ENCODE results near the gene MRAP. TPM values are rescaled to one million over a fixed set of nuclear protein-coding genes. Genes with fewer than 3 reads are reported as not detected.

MRAP gene
- total RNA-seq, 1 donor from 2014 or later = not detected

- Mint-ChIP-seq H3K27me3 (ENCODE audit: low read depth) (no peaks in the 10 kb centered on the region), H3K4me3 (ENCODE audit: low read depth) (no peak overlapping the region)
Measured at GRCh38 chr21:32316361-32317215, 17.9 kb downstream of the MRAP start.

GRCh38 chr21:32317726-32318125 is 19.1 kb downstream of the MRAP start:
- no peak for DNase-seq (ENCODE audit: low spot score)
- Mint-ChIP-seq H3K4me3 (ENCODE audit: low read depth) (no peak overlapping the region), H3K36me3 (ENCODE audit: low read depth) (peaks cover 65% of the 10 kb centered on the region), H3K27me3 (ENCODE audit: low read depth) (no peaks in the 10 kb centered on the region), H3K27ac (no peak overlapping the region), H3K9me3 (no peaks in the 10 kb centered on the region), H3K4me1 (ENCODE audit: low read depth) (no peaks in the 10 kb centered on the region)
- intact Hi-C loops (cut with micrococcal nuclease) = no loop called here

More at GRCh38 chr21:32316361-32317215, 17.9 kb downstream of the MRAP start:
- no peak for DNase-seq (ENCODE audit: low spot score)
- intact Hi-C loops (cut with micrococcal nuclease) = no loop called here
- no peaks in the 10 kb centered on the region for H3K9me3 Mint-ChIP-seq
- H3K36me3 Mint-ChIP-seq (ENCODE audit: low read depth) = peaks cover 66% of the 10 kb centered on the region
- H3K27ac Mint-ChIP-seq = no peak overlapping the region
- H3K4me1 Mint-ChIP-seq (ENCODE audit: low read depth) = no peaks in the 10 kb centered on the region

- no peaks in the 10 kb centered on the region for H3K9me3 Mint-ChIP-seq
- DNase-seq (ENCODE audit: low spot score) = no peak
- H3K27me3 Mint-ChIP-seq (ENCODE audit: low read depth) = no peaks in the 10 kb centered on the region
- H3K36me3 Mint-ChIP-seq (ENCODE audit: low read depth) = peaks cover 67% of the 10 kb centered on the region
- H3K4me3 Mint-ChIP-seq (ENCODE audit: low read depth) = no peak overlapping the region
- H3K27ac Mint-ChIP-seq = no peak overlapping the region
- no peaks in the 10 kb centered on the region for H3K4me1 Mint-ChIP-seq (ENCODE audit: low read depth)
- intact Hi-C loops (cut with micrococcal nuclease) = no loop called here
Measured at GRCh38 chr21:32319012-32319411, 20.4 kb downstream of the MRAP start.

GRCh38 chr21:32320059-32320458 is 21.4 kb downstream of the MRAP start:
- no peak overlapping the region for H3K27ac Mint-ChIP-seq
- peaks cover 71% of the 10 kb centered on the region for H3K36me3 Mint-ChIP-seq (ENCODE audit: low read depth)
- no peaks in the 10 kb centered on the region for H3K9me3 Mint-ChIP-seq
- H3K27me3 Mint-ChIP-seq (ENCODE audit: low read depth) = no peaks in the 10 kb centered on the region
- H3K4me1 Mint-ChIP-seq (ENCODE audit: low read depth) = no peaks in the 10 kb centered on the region
- intact Hi-C loops (cut with micrococcal nuclease) = no loop called here
- no peak overlapping the region for H3K4me3 Mint-ChIP-seq (ENCODE audit: low read depth)
- DNase-seq (ENCODE audit: low spot score) = no peak

- peaks cover 75% of the 10 kb centered on the region for H3K36me3 Mint-ChIP-seq (ENCODE audit: low read depth)
- no peak for DNase-seq (ENCODE audit: low spot score)
- H3K27me3 Mint-ChIP-seq (ENCODE audit: low read depth) = no peaks in the 10 kb centered on the region
- no peak overlapping the region for H3K4me3 Mint-ChIP-seq (ENCODE audit: low read depth)
- no peaks in the 10 kb centered on the region for H3K4me1 Mint-ChIP-seq (ENCODE audit: low read depth)
- H3K9me3 Mint-ChIP-seq = no peaks in the 10 kb centered on the region
- intact Hi-C loops (cut with micrococcal nuclease) = no loop called here
- no peak overlapping the region for H3K27ac Mint-ChIP-seq
Measured at GRCh38 chr21:32320726-32321125, 22.1 kb downstream of the MRAP start.

GRCh38 chr21:32321480-32321879 is 22.8 kb downstream of the MRAP start:
- peaks cover 78% of the 10 kb centered on the region for H3K36me3 Mint-ChIP-seq (ENCODE audit: low read depth)
- no peak for DNase-seq (ENCODE audit: low spot score)
- intact Hi-C loops (cut with micrococcal nuclease) = no loop called here
- H3K27me3 Mint-ChIP-seq (ENCODE audit: low read depth) = no peaks in the 10 kb centered on the region
- H3K4me1 Mint-ChIP-seq (ENCODE audit: low read depth) = peaks cover under 1% of the 10 kb centered on the region
- H3K4me3 Mint-ChIP-seq (ENCODE audit: low read depth) = no peak overlapping the region
- H3K9me3 Mint-ChIP-seq = no peaks in the 10 kb centered on the region
- H3K27ac Mint-ChIP-seq = no peak overlapping the region

- Mint-ChIP-seq H3K27ac (no peak overlapping the region), H3K36me3 (ENCODE audit: low read depth) (peaks cover 80% of the 10 kb centered on the region), H3K4me1 (ENCODE audit: low read depth) (peaks cover 3% of the 10 kb centered on the region), H3K4me3 (ENCODE audit: low read depth) (no peak overlapping the region), H3K27me3 (ENCODE audit: low read depth) (no peaks in the 10 kb centered on the region), H3K9me3 (no peaks in the 10 kb centered on the region)
- DNase-seq (ENCODE audit: low spot score) = no peak
- intact Hi-C loops (cut with micrococcal nuclease) = no loop called here
Measured at GRCh38 chr21:32322103-32322502, 23.4 kb downstream of the MRAP start.

- no peak overlapping the region for H3K27ac Mint-ChIP-seq
- H3K4me1 Mint-ChIP-seq (ENCODE audit: low read depth) = peaks cover 4% of the 10 kb centered on the region
- intact Hi-C loops (cut with micrococcal nuclease) = no loop called here
- no peaks in the 10 kb centered on the region for H3K27me3 Mint-ChIP-seq (ENCODE audit: low read depth)
- peaks cover 4% of the 10 kb centered on the region for H3K9me3 Mint-ChIP-seq
- DNase-seq (ENCODE audit: low spot score) = no peak
- H3K4me3 Mint-ChIP-seq (ENCODE audit: low read depth) = no peak overlapping the region
- peaks cover 84% of the 10 kb centered on the region for H3K36me3 Mint-ChIP-seq (ENCODE audit: low read depth)
Measured at GRCh38 chr21:32322676-32323075, 24.0 kb downstream of the MRAP start.

GRCh38 chr21:32325706-32326105 is 27.1 kb downstream of the MRAP start:
- intact Hi-C loops (cut with micrococcal nuclease) = no loop called here
- DNase-seq (ENCODE audit: low spot score) = no peak
- Mint-ChIP-seq H3K4me1 (ENCODE audit: low read depth) (peaks cover 8% of the 10 kb centered on the region), H3K27me3 (ENCODE audit: low read depth) (no peaks in the 10 kb centered on the region), H3K4me3 (ENCODE audit: low read depth) (no peak overlapping the region), H3K36me3 (ENCODE audit: low read depth) (peaks cover 90% of the 10 kb centered on the region), H3K9me3 (peaks cover 6% of the 10 kb centered on the region), H3K27ac (no peak overlapping the region)

- Mint-ChIP-seq H3K27ac (no peak overlapping the region), H3K36me3 (ENCODE audit: low read depth) (peaks cover 90% of the 10 kb centered on the region), H3K4me3 (ENCODE audit: low read depth) (no peak overlapping the region), H3K9me3 (peaks cover 6% of the 10 kb centered on the region), H3K4me1 (ENCODE audit: low read depth) (peaks cover 8% of the 10 kb centered on the region), H3K27me3 (ENCODE audit: low read depth) (no peaks in the 10 kb centered on the region)
- no peak for DNase-seq (ENCODE audit: low spot score)
- intact Hi-C loops (cut with micrococcal nuclease) = no loop called here
Measured at GRCh38 chr21:32328595-32328994, 29.9 kb downstream of the MRAP start.

GRCh38 chr21:32329331-32329730 is 30.7 kb downstream of the MRAP start:
- no peak for DNase-seq (ENCODE audit: low spot score)
- H3K9me3 Mint-ChIP-seq = peaks cover 6% of the 10 kb centered on the region
- H3K4me1 Mint-ChIP-seq (ENCODE audit: low read depth) = peaks cover 8% of the 10 kb centered on the region
- H3K27ac Mint-ChIP-seq = no peak overlapping the region
- intact Hi-C loops (cut with micrococcal nuclease) = no loop called here
- H3K27me3 Mint-ChIP-seq (ENCODE audit: low read depth) = no peaks in the 10 kb centered on the region
- peaks cover 90% of the 10 kb centered on the region for H3K36me3 Mint-ChIP-seq (ENCODE audit: low read depth)
- H3K4me3 Mint-ChIP-seq (ENCODE audit: low read depth) = no peak overlapping the region

GRCh38 chr21:32329776-32330175 is 31.1 kb downstream of the MRAP start:
- peaks cover 6% of the 10 kb centered on the region for H3K9me3 Mint-ChIP-seq
- no peak for DNase-seq (ENCODE audit: low spot score)
- H3K36me3 Mint-ChIP-seq (ENCODE audit: low read depth) = peaks cover 90% of the 10 kb centered on the region
- no peaks in the 10 kb centered on the region for H3K27me3 Mint-ChIP-seq (ENCODE audit: low read depth)
- peaks cover 8% of the 10 kb centered on the region for H3K4me1 Mint-ChIP-seq (ENCODE audit: low read depth)
- no peak overlapping the region for H3K4me3 Mint-ChIP-seq (ENCODE audit: low read depth)
- intact Hi-C loops (cut with micrococcal nuclease) = no loop called here
- H3K27ac Mint-ChIP-seq = no peak overlapping the region

GRCh38 chr21:32330784-32331311 is 32.2 kb downstream of the MRAP start:
- H3K27me3 Mint-ChIP-seq (ENCODE audit: low read depth) = no peaks in the 10 kb centered on the region
- H3K4me3 Mint-ChIP-seq (ENCODE audit: low read depth) = no peak overlapping the region
- H3K4me1 Mint-ChIP-seq (ENCODE audit: low read depth) = peaks cover 8% of the 10 kb centered on the region
- no peak for DNase-seq (ENCODE audit: low spot score)
- H3K27ac Mint-ChIP-seq = no peak overlapping the region
- peaks cover 6% of the 10 kb centered on the region for H3K9me3 Mint-ChIP-seq
- intact Hi-C loops (cut with micrococcal nuclease) = no loop called here
- H3K36me3 Mint-ChIP-seq (ENCODE audit: low read depth) = peaks cover 91% of the 10 kb centered on the region
